ENCODE results near the gene PPP5C.

Gene PPP5C

GRCh38 chr19:46337487-46337886, 9.4 kb upstream of the PPP5C start:
- no peak for DNase-seq

DNA sequence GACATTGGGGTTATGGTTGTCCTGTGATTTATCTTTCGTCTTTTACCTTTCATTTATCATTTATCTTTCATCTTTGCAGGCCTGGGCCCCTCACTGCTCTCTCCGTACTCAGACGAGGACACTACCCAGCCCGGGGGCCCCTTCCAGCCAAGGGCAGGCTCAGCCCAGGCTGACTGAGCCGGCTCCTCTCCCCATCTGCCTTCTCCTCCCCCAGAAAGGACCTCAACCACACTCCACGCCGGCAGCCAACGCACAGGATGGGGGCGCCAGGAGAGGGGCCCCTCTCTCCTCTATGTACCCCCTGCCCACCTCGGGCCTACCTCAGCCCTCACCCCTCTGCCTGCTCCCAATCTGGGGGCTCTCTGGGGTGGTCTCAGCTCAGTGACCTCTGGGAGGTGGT, 7.4 kb upstream of the PPP5C start:
- no peak for DNase-seq

GRCh38 chr19:46340051-46340659, 6.7 kb upstream of the PPP5C start:
- DNase-seq, result no peak

GRCh38 chr19:46341937-46342336, 5.0 kb upstream of the PPP5C start:
- DNase-seq, result no peak

DNA sequence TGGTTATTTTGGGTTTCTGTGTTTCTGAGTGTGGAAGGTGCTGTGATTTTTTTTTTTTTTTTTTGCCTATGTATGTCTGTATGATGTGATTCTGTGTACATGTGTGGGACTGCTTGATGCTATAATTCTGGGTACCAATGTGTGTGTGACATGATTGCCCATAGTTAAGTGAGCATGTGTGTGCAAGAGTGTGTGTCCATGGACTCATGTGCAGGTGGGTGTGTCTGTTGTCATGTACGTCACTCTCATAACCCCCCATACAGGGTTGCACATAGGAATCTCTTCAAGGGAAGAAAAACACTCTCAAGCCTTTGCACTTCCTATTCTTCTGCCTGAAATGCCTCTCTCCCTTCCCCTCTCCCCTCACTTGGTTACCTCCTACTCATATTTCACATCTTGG, 2.5 kb upstream of the PPP5C start:
- DNase-seq, result no peak

DNA sequence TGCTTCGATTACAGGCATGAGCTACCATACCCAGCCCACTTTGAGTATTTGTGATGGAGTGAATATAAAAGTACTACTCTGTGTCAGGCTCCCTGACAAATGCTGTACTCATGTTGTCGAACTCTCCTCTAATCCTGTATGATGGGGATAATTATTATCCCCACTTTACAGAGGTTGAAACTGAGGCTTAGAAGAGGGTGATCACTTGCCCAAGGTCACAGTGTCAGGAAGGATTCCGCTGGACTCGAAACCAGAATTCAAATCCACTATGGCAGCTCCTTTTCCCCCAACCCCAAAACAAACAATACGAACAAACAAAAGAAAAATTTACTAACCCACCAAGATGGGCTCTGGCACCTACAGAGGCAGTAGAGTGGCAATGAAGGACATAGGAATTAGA, 1.7 kb upstream of the PPP5C start:
- no peak for DNase-seq

DNA sequence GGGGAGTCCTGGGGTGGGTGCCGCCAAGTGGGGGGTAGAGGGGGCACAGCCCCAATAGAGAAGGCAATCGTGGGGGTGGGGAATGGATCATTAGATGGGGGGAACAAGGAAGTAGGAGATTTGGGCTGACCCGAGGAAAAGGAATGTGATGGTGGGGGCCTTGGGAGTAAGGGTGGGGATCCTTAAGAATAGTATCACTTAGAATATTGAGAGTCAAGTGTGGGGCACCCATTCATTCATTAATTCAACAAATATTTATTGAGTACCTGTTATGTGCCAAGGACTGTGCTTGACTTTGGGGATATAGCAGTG, 641 bp downstream of the PPP5C start:
- no peak for DNase-seq

GRCh38 chr19:46347985-46348384, 1.1 kb downstream of the PPP5C start:
- DNase-seq, result no peak

DNA sequence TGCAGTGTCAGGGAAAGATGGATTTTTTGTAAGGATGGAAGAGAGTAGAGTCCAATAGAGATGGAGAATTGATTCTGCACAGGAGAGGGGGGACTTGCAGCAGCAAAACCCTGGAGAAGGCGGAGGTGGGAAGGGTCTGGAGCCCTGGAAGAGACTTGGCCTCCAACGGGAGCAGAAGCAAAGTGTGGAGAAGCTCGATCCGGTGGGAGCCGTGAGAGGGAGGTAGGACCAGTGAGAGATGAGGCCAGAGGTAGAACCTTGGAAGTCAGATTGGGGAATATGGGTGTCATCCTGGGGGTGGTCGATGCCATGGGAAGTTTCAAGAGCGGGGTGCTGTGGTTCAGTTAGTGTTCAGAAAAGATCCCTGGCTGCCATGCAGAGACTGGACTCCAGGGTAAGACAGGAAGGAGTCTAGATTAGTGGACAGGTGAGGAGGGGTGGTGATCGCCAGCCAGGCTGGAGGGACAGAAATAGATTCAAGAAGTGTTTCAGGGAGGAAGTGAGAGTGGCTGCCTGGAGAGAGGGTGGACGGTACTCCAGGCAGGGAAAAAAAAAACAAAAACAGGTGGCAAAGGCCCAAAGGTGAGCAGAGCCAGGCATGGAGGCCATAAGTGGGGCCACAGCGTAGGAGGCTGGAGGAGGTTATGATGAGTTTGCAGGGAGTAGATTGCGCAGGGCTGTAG, 2.6 kb downstream of the PPP5C start:
- DNase-seq, result no peak

- DNase-seq, result no peak
Measured at GRCh38 chr19:46350029-46350757, 3.3 kb downstream of the PPP5C start.

- no peak for DNase-seq
Measured at GRCh38 chr19:46350758-46351159, 3.9 kb downstream of the PPP5C start.

DNA sequence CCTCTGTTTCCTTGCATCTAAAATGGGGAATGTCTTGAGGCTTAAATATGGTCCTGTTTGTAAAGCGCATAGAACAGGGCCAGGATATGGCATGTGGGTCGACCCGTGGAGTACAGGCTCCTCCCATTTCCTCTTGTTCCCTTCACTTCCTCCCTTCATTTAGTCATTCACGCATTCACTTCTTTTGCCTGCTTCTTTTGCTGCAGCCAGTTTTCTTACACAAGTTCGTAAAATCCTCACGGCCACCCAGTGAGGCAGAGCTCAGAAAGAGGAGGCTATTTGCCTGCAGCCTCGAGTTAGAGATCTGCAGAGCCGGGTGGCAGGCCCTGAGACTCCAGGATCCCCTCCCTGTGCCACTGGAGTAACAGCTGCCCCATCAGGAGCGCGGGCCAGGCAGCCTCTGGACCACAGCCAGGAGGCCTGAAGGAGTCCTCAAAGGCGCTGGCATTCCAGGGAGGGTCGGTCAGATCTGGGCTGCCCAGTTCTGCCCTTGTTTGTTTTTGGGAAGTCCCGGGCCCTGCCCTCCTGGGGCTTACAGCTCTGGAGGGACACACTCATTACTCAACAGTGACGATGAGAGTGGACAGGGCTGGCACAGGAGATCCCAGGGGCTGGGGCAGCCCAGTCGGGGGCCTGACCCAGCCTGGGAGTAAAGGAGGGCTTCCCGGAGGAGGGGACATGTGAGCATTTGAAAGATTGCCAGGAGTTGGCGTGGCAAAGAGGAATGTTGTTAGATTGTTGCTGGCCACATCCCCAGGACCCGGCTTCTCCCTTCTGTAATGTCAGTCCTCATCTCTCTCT, 4.6 kb downstream of the PPP5C start:
- peak; percentile 69 for DNase-seq

DNA sequence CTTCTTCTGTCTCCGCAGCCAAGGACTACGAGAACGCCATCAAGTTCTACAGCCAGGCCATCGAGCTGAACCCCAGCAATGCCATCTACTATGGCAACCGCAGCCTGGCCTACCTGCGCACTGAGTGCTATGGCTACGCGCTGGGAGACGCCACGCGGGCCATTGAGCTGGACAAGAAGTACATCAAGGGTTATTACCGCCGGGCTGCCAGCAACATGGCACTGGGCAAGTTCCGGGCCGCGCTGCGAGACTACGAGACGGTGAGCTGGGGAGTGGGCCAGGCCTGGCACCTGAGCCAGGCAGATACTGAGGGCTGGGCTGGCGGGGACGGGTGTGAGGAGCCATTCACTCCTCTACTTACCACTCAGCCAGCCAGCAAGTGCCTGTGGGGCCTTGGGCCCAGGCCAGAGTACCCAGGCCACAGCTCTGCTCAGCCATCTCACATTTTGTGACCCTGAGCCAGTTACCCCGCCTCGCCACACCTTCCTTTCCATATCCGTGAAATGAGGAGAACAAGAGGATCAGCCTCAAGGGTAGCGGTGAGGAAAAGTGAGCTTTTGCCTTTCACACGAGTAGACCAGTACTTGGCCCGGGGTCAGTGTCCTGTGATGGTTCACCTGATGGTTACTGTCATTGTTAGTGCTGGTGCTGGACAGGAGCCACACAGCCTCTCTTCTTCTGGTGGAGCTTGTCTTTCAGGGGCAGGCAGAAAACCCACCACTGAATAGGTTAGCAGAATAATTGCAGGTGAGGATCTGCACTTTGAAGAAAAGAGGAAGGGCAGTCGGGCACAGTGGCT, 7.0 kb downstream of the PPP5C start:
- DNase-seq, result no peak

DNA sequence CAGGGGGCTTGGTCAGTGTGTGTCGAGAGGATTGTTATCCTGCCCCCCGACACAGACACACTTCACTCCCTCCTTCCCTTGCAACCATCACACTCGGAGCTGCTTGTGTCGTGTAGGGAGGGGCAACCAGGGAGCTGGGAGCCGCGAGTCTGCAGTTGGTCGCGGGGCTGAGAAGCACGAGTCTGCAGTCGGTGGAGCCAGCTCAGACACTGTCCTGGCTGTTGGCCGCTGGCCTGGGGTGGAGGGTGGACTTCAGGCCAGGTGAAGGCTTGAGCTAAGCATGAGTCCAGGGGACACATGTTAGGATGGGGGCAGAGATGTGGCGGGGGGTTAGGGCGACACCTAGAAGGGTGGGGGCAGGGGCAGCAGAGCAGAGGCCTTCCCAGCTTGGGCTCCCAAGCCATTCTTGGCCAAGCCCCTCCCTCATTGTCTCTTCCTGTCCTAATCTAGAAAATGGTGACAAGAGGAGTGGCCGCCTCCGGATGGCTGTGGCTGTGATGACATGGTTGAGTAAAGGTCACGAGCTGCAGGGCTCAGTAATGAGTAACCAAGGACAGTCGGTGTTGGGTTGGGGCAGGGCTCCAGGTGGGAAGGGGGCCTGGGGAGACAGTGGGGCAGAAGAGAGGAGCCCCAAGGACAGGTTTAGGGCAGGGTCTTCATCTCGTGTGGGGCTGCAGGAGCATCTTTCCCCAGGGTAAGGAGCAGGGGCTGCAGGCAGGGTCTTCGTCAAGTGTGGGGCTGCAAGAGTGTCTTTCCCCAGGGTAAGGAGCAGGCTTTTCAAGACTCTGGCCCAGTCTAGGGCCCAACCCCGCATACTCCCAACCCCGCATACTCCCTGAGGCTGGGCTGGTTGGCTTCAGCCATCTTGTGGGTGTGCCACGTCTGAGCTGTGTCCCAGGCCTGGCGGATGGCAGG, 8.6 kb downstream of the PPP5C start:
- DNase-seq, result no peak

DNA sequence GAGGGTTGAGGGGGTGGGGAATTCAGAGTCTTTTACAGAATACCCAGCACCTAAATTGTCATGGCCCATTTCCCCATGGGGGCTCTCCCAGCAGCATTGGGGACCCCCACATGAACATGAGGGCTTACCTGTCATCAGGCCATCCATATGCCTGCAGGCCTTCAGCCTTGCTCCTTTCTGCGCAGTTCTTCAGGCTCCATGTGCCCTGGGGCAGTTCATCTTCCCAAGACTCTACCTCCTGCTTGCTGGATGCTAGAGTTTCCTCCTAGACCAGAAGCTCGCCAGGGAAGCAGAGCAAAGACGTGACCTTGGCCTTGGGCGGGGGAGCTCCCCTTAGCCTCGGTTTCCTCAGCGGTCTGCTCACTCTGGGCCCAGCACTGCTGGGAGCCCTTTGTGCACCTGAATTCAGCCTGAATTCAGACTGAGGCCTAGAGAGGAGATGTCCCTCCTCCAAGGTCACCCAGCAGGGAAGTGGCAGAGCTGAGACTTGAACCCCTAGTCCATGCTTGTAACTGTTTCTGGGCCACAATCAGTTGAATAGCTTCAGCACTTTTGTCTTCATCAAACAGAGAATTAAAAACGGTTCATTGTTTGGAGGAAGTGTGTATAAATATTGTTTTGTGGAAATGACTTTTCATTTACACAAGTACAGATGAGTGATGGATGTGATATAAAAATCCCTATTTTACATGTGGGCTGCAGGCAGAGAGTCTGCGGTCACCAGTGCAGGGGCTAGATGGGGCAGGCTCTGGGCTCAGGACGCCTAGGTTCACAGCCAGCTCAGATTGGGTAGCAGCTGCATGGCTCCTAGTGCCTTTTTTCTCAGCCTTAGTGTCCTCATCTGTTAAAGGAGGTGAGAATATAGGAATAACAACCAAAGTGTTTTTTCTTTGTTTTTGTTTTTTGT, 9.5 kb downstream of the PPP5C start:
- no peak for DNase-seq

- no peak for DNase-seq
Measured at GRCh38 chr19:46357846-46358583, 11.1 kb downstream of the PPP5C start.

- no peak for DNase-seq
Measured at GRCh38 chr19:46361915-46362314, 15.0 kb downstream of the PPP5C start.

GRCh38 chr19:46364359-46364758, 17.5 kb downstream of the PPP5C start:
- DNase-seq, result no peak

- DNase-seq, result no peak
Measured at GRCh38 chr19:46365561-46365960, 18.7 kb downstream of the PPP5C start.

Data from T1000 (cell line).